Tibial nerve (tissue), 4 donors: ENCODE data around the gene YBX2.

Source experiments
- CTCF ChIP-seq, 5 experiments: fragments of 200-600 bp in 3 of 5; fragments of 450-650 bp in 2 of 5; sonication (generic) in 3 of 5; IDR thresholded peaks; one replicate each; pipeline ENCODE4 v1.5.1; 2016 to 2019; ENCODE audit warnings: antibody characterized with exemption in 5 of 5, mild to moderate bottlenecking in 3 of 5, moderate library complexity in 2 of 5
- EP300 ChIP-seq, 2 donors: sonication (generic); formaldehyde crosslinking; IDR thresholded peaks; one replicate each; pipeline ENCODE4 v1.6.1; 2017; ENCODE audit warnings: antibody characterized with exemption in 2 of 2, mild to moderate bottlenecking in 1 of 2
- POLR2A ChIP-seq, 2 donors: fragments of 450-650 bp; IDR thresholded peaks; one replicate each; pipeline ENCODE4 v1.6.1; 2017; ENCODE audit warnings: antibody characterized with exemption in 2 of 2, mild to moderate bottlenecking in 2 of 2, moderate library complexity in 2 of 2

GRCh38 chr17:7256766-7257456 is 37.5 kb downstream of the YBX2 start:
- no peak for TF ChIP-seq CTCF (IDR thresholded peaks at IDR 0.05)
- TF ChIP-seq POLR2A (IDR thresholded peaks at IDR 0.05), result no peak
- no peak for TF ChIP-seq EP300 (IDR thresholded peaks at IDR 0.05)
